Nephron (organoid): Measurements from ENCODE around the gene OR52N2.

Experiments used
- H3K27ac Mint-ChIP-seq, 3 experiments: 2 replicates each; pipeline ENCODE4 v1.8.0; 2020; ENCODE audit warnings: mixed read lengths in 3 of 3, mild to moderate bottlenecking in 2 of 3, moderate library complexity in 1 of 3
- H3K27me3 Mint-ChIP-seq: 2 replicates; pipeline ENCODE4 v1.8.0; 2021; ENCODE audit warnings: low read depth, mild to moderate bottlenecking, moderate library complexity, mixed read lengths
- H3K36me3 Mint-ChIP-seq: 2 replicates; pipeline ENCODE4 v1.8.0; 2020; ENCODE audit warnings: low read depth, mixed read lengths
- H3K4me1 Mint-ChIP-seq: 2 replicates; pipeline ENCODE4 v1.8.0; 2020; ENCODE audit warnings: mixed read lengths
- H3K4me3 Mint-ChIP-seq, 3 experiments: 2 replicates each; pipeline ENCODE4 v1.8.0; 2020; ENCODE audit warnings: mild to moderate bottlenecking in 3 of 3, mixed read lengths in 3 of 3, moderate library complexity in 2 of 3
- H3K9me3 Mint-ChIP-seq: 2 replicates; pipeline ENCODE4 v1.8.0; 2020; ENCODE audit warnings: mixed read lengths
- TF ChIP-seq, protein P1 (sequence below), 3 experiments: fragments of 200-600 bp; sonication (generic); IDR thresholded peaks; one replicate each; pipeline ENCODE4 v1.5.0; 2021; ENCODE audit warnings: antibody characterized with exemption in 3 of 3; ENCODE audit not compliant: unreplicated experiment in 3 of 3

OR52N2 gene

DNA sequence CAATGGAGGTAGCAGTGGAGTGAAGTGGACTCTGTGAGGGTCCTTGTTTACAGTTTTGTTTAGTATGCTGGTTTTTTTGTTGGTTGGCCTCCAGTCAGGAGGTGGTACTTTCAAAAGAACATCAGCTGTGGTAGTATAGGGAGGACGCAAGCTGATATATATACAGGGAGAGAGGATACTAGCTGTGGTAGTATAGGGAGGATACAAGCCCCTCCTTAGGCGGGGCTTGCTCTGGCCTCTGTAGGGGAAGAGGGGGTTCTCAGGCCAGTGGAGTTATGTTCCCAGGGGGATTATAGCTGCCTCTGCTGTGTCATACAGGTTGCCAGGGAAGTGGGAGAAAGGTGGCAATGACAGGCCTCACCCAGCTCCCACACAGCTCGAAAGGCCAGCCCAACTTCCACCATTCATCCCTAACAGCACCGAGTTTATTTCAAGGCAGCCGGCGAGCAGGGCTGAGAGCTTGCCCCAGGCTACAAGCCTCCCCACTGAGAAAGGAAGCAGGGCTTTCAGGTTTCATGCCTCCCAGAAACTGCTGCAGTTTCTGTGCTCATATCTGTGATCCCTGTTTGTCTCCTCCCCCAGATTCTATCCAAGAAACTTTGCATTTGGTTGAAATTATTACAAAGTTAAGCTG lies 22.6 kb downstream of the OR52N2 start:
- Mint-ChIP-seq H3K4me3 (no peak overlapping the region), H3K27ac (no peak overlapping the region), H3K9me3 (peaks cover 2% of the 10 kb centered on the region), H3K4me1 (no peaks in the 10 kb centered on the region), H3K27me3 (no peaks in the 10 kb centered on the region), H3K36me3 (no peaks in the 10 kb centered on the region)
- TF ChIP-seq, protein P1, sequence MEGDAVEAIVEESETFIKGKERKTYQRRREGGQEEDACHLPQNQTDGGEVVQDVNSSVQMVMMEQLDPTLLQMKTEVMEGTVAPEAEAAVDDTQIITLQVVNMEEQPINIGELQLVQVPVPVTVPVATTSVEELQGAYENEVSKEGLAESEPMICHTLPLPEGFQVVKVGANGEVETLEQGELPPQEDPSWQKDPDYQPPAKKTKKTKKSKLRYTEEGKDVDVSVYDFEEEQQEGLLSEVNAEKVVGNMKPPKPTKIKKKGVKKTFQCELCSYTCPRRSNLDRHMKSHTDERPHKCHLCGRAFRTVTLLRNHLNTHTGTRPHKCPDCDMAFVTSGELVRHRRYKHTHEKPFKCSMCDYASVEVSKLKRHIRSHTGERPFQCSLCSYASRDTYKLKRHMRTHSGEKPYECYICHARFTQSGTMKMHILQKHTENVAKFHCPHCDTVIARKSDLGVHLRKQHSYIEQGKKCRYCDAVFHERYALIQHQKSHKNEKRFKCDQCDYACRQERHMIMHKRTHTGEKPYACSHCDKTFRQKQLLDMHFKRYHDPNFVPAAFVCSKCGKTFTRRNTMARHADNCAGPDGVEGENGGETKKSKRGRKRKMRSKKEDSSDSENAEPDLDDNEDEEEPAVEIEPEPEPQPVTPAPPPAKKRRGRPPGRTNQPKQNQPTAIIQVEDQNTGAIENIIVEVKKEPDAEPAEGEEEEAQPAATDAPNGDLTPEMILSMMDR (IDR thresholded peaks at IDR 0.05; ENCODE audit: unreplicated experiment in 3 of 3), result no peak

DNA sequence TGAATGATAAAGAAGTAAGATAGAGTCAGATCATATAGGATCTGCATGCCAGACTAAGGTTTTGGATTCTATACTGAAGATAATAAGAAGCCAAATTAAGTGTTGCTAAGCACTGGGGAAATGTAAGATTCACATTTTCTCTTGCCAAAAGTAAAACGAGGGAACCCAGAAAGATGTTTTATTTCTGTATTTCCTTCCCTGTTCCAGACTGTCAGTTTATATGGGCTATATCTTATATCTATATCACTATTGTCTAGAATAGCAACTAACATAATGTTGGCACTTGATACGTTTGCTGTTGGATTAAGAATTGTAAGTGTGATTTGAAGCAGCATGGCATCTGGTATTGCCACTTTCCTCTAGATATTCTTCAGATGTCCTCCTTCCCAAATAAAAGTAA lies 24.7 kb downstream of the OR52N2 start:
- Mint-ChIP-seq H3K27me3 (no peaks in the 10 kb centered on the region), H3K9me3 (peaks cover 2% of the 10 kb centered on the region), H3K4me3 (no peak overlapping the region), H3K4me1 (no peaks in the 10 kb centered on the region), H3K27ac (no peak overlapping the region), H3K36me3 (no peaks in the 10 kb centered on the region)
- TF ChIP-seq, protein P1 (IDR thresholded peaks at IDR 0.05; ENCODE audit: unreplicated experiment in 3 of 3), result no peak

DNA sequence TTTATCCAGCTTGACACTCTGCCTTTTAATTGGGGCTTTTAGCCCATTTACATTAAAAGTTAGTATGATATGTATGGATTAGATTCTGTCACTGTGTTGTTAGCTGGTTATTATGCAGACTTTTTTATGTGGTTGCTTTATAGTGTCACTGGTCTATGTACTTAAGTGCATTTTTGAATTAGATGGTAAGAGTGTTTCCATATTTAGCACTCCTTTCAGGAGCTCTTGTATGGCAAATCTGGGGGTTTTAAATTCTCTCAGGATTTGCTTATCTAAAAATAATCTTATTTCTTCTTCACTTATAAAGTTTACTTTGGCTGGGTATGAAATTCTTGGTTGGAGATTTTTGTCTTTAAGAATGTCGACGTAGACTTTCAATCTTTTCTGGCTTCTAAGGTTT lies 29.0 kb downstream of the OR52N2 start:
- TF ChIP-seq, protein P1 (IDR thresholded peaks at IDR 0.05; ENCODE audit: unreplicated experiment in 3 of 3), result no peak
- Mint-ChIP-seq H3K36me3 (no peaks in the 10 kb centered on the region), H3K4me1 (no peaks in the 10 kb centered on the region), H3K27ac (no peak overlapping the region), H3K9me3 (peaks cover 5% of the 10 kb centered on the region), H3K27me3 (no peaks in the 10 kb centered on the region), H3K4me3 (no peak overlapping the region)

DNA sequence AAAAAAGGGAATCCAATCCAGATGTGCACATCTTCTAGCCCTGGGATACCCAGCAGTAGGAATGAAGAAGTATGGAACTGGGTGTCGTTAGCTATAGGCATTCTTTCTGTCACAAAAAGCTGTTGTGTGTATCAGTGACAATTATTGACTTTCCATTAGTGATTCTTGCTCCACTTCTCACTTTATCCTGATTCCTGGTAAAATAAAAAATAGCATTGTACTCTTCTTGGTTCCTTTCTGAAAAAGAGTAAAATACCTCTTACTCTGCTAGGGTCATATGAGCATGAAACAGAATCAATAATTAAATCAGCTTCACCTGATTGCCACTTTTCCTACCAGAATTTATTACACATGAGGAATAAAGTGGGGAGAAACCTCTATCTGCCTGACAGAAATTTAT lies 33.1 kb downstream of the OR52N2 start, which contains the start of gene OR52E6:
TSS of gene OR52E6 (minus strand) at position 101 of the 400 bp plus-strand sequence. CDS start at position 101, 0 bp downstream.
- no peaks in the 10 kb centered on the region for H3K27me3 Mint-ChIP-seq

DNA sequence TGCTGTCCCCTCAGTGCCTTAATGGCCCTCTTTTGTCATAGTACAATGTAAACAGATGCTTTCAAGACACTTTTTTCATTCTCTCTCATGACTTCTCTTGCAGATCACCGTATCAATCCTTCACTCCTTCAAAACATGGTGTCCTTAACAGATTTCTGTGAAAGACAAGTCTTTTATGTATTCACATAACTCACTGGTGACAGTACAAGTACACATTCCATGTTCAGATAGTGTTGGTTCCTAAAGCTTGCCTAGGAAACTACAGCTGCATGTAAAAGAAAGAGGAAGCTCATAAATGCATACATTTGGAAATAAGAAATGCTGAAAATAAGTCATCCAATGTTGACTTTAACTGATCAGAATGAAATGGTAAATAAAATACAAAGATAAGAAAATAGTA lies 38.0 kb downstream of the OR52N2 start:
- H3K27ac Mint-ChIP-seq, result no peak overlapping the region

More for the DNA sequence above, 33.1 kb downstream of the OR52N2 start, which contains the start of gene OR52E6:
- no peak within 1 kb of the TSS for H3K27ac Mint-ChIP-seq
- H3K36me3 Mint-ChIP-seq, result no peaks in the 10 kb centered on the region
- TF ChIP-seq, protein P1 (IDR thresholded peaks at IDR 0.05; ENCODE audit: unreplicated experiment in 3 of 3), result no peak
- no peak within 1 kb of the TSS for H3K4me3 Mint-ChIP-seq
- H3K4me1 Mint-ChIP-seq, result no peaks in the 10 kb centered on the region
- H3K9me3 Mint-ChIP-seq, result peaks cover 5% of the 10 kb centered on the region

More for the DNA sequence above, 38.0 kb downstream of the OR52N2 start:
- Mint-ChIP-seq H3K27me3 (no peaks in the 10 kb centered on the region), H3K4me1 (no peaks in the 10 kb centered on the region), H3K9me3 (no peaks in the 10 kb centered on the region), H3K36me3 (no peaks in the 10 kb centered on the region), H3K4me3 (no peak overlapping the region)
- TF ChIP-seq, protein P1 (IDR thresholded peaks at IDR 0.05; ENCODE audit: unreplicated experiment in 3 of 3), result no peak
